Retinal pigment epithelial cell (primary cell): ENCODE data around the gene VPS4B.

Source experiments
- DNase-seq: peaks from one replicate; pipeline ENCODE4 v3.0.0-alpha.2; 2010; ENCODE audit warnings: low read depth
- H3K4me3 ChIP-seq: 2 replicates; pipeline ENCODE4 v1.5.1; 2011; ENCODE audit warnings: mild to moderate bottlenecking, low read length, control low read depth, moderate library complexity
- CTCF ChIP-seq: conservative IDR thresholded peaks from 2 replicates; pipeline ENCODE4 v1.5.1; 2011; ENCODE audit warnings: low read depth, low read length, control low read depth, inconsistent platforms

Gene VPS4B

GRCh38 chr18:63422087-63422863 lies at the start of gene VPS4B:
VPS4B (minus strand) TSS chr18:63422476; CDS start chr18:63422259, 217 bp downstream.
- no peak for TF ChIP-seq CTCF
- H3K4me3 ChIP-seq: peak within 1 kb of the TSS; percentile 91
- DNase-seq: peak; percentile 97

DNA sequence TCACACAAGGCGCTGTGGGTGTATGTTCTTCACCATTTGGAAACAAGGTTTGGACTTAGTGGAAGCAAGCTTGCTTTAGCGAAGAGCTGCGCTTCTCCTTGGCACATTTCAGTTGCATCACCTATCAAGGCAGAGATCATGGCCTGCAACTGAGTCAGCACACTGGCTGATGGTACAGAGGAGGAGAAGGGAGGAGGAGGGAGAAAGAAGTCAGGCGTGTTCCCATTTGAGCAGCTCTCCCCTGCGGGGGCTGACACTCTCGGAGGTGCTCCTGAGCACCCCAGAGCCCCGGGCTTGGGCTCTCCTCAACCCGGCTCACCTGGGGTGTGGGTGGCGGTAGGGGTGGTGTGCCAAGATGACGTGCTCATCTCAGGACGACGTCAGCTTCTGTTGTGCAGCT lies 48.5 kb upstream of the VPS4B start:
- DNase-seq: no peak
- TF ChIP-seq CTCF: no peak
- no peak overlapping the region for H3K4me3 ChIP-seq

DNA sequence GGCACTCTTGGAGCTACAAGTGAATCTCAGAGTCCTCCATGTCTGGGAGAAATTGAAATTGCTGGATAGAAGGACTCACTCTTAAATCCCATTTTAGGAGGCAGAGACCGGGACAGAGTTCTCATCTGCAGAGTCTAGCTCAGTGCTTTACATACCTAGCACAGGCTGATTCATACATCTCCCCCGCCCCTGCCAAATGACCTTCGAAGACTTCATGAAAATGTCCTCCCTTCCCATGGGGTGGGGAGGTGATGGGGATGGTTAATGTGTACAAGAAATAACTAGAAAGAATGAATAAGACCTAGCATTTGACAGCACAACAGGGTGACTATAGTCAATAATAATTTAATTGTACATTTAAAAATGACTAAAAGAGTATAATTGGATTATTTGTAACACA lies 46.3 kb upstream of the VPS4B start:
- H3K4me3 ChIP-seq: no peak overlapping the region
- TF ChIP-seq CTCF: no peak

DNA sequence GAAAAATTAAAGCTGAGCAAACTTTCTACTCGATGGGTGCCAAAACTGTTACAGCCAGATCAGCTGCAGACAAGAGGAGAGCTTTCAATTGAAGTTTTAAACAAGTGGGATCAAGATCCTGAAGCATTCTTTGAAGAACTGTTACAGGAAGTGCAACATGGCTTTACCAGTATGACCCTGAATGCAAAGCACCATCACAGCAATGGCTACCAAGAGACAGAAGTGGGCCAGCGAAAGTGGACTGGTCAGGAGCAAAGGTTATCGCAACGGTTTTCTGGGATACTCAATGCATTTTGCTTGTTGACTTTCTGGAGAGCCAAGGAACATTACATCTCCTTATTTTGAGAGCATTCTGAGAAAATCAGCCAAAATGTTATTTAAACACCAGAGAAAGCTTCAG lies 45.4 kb upstream of the VPS4B start:
- DNase-seq: no peak
- H3K4me3 ChIP-seq: no peak overlapping the region
- no peak for TF ChIP-seq CTCF

More for the DNA sequence above, 46.3 kb upstream of the VPS4B start:
- DNase-seq: no peak

DNA sequence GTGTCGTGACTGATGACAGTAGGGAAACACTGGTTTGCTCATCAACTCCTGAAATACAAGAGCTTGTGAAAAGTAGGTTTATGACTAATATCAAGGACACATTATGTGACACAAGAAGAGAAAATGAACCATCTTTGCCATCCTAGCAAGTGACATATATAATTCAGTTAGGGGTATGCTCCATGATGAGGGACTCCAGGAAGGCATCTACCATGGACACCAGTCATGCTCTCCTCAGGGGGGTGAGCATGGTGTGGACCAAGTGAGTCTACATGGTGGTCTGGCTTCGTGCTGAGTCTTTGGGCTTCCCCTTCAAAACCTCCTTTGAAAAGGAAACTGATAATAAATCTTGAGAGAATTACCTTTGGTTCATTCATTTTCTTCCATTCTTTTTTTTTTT lies 42.8 kb upstream of the VPS4B start:
- no peak overlapping the region for H3K4me3 ChIP-seq
- no peak for TF ChIP-seq CTCF
- DNase-seq: no peak

GRCh38 chr18:63464434-63464833 lies 42.2 kb upstream of the VPS4B start:
- no peak for DNase-seq
- TF ChIP-seq CTCF: no peak
- H3K4me3 ChIP-seq: no peak overlapping the region

DNA sequence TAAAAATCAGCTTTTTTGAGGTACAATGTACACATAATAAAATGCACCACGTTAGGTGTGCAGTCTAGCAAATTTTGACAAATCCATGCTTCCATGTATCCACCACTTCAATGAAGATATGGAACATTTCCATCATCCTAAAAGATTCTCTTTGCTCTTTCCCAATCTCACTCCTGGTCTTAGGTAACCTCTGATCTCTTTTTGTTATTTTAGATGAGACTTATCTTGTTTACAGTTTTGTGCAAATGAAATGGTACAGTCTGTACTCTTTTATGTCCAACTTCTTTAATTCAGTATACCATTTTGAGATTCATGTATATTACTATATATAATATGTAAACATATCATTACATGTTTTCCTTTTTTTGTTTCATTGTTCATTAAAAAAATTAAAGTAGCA lies 38.1 kb upstream of the VPS4B start:
- DNase-seq: no peak
- no peak overlapping the region for H3K4me3 ChIP-seq
- no peak for TF ChIP-seq CTCF
